GM19238 (cell line): ENCODE data around the gene UQCRHL.

ENCODE experiments used
- DNase-seq: peaks from one replicate; pipeline ENCODE4 v3.0.0; 2011; ENCODE audit warnings: low spot score; ENCODE audit not compliant: insufficient read length

Gene UQCRHL

GRCh38 chr1:15758953-15759661 is 48.3 kb downstream of the UQCRHL start:
- no peak for DNase-seq

GRCh38 chr1:15758343-15758931 is 49.0 kb downstream of the UQCRHL start, which contains the start of gene FBLIM1:
Gene FBLIM1, plus strand, starts transcription at chr1:15758795. Its CDS starts 6,189 bp downstream, at chr1:15764984.
- no peak for DNase-seq

GRCh38 chr1:15757575-15758342 is 49.7 kb downstream of the UQCRHL start:
- no peak for DNase-seq
